Omental fat pad (tissue), 4 donors: ENCODE data around the gene KMT2E. TPM values are rescaled to one million over a fixed set of nuclear protein-coding genes. Genes with fewer than 3 reads are reported as not detected.

Source experiments
- ATAC-seq: fragments of 150-250 bp; one replicate; pipeline ENCODE4 v1.9.1; 2016; ENCODE audit warnings: mild to moderate bottlenecking, moderate library complexity; ENCODE audit not compliant: low FRiP score
- DNase-seq: peaks from one replicate; pipeline ENCODE4 v3.0.0-alpha.2; 2019; ENCODE audit warnings: low spot score
- CTCF ChIP-seq, 3 donors: fragments of 450-650 bp; IDR thresholded peaks; one replicate each; pipeline ENCODE4 v1.5.1; 2016 to 2017; ENCODE audit warnings: antibody characterized with exemption in 3 of 3, mild to moderate bottlenecking in 3 of 3, moderate library complexity in 2 of 3
- total RNA-seq, 4 donors: library from RNA; depleted of rRNA; stranded (reverse); fragments of >200 nt; gene quantifications; one replicate each; pipeline ENCODE4 v1.1.0, GENCODE V29; 2016

Gene KMT2E
- total RNA-seq, 4 donors from 2014 or later = 75.3 to 124 (median 101) TPM

DNA sequence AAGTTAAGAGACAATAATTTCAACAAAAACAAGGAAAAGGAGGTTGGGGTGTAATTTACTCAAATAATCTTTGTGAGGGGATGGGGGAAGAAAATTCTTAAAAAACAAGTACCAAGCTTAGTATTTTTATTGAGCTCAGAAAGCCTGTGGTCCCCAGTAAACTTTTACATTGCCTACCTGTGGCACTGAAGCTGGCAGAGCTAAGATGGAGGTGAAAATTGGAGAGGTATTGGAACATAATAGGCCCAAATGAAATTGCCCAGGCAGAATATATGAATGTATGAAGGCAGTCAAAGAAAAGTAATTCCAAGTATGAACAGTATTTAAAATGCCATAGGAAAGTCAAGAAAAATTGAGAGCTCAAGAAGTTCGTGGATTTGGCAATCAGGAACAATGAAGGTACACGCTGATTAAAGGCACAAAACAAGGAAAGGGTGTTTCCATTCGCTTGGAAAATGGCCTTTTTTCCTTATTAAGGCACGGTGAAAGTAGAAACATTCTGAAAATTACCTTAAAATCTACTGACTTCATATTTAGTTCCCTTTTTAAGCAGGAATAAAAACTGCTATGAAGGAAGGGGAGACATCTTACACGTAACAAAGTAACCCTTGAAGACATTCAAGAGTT lies 3.4 kb upstream of the KMT2E start:
- ATAC-seq = no peak
- TF ChIP-seq CTCF (IDR thresholded peaks at IDR 0.05) = no peak
- no peak for DNase-seq

DNA sequence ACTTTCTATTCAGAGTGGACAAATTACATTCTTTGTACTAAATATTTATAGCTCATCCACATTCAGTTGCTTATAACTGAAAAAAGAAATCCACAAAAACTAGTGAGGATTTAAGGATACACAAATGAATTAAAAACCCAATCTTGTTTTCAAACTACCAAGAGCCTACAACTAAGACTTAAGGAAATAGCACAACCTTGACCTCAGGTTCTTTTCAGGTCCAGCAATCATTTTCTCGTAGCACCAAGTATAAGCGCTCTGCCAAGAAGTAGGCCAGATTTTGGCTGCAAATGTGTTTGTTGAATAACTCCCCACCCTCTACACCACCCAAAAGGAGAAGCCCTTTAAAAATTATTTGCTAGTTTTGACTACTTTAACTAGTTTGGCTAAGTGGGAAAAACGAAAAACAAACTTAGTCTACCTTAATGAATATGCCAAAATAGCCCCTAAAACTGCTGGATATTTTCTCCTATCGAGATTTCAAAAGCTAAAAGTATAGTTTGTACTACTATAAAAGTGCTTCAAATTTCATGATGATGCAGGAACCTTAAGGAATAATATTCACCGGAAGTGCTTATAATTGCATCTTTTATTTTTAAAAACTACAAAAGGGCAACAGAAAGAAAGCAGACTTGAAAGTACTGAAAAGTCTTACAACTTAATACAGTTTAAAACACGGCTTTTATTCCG lies 2.7 kb upstream of the KMT2E start:
- no peak for TF ChIP-seq CTCF (IDR thresholded peaks at IDR 0.05)
- ATAC-seq (no peak), DNase-seq (no peak)

- DNase-seq = no peak
Observed at GRCh38 chr7:105011831-105012502, 2.0 kb upstream of the KMT2E start.

GRCh38 chr7:105012503-105013220 lies 1.3 kb upstream of the KMT2E start:
- ATAC-seq = peak; percentile 90
- DNase-seq = peak; percentile 99
- TF ChIP-seq CTCF (IDR thresholded peaks at IDR 0.05) = no peak

More at GRCh38 chr7:105011831-105012502, 2.0 kb upstream of the KMT2E start:
- no peak for TF ChIP-seq CTCF (IDR thresholded peaks at IDR 0.05)
- no peak for ATAC-seq

DNA sequence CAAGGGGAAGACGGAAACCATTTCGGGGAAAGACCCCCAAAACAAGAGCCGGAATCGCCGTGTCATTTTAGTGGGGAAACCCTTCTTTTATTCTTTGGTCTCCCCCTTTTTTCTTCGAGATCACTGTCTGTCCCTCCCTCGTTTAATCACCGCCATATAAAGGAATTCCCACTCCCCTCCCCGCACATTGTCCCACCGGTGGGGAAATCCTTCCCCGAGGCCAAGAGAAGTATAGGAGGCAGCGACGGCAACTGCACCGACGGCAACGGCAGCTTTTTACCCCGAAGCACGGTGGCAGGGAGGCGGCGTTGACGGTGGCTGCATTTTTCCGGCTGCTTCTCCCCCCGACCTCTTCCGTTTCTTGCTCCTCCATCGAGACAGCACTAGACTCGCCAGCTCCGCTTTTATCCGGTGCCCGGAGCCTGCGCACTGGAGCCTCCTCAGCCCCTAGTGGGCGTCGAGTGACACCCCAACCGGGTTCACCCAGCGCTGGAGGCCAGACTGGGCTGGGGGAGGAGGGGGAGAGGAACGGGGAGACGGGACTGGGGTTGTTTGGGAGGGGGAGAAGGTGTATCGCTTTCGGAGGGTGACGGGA lies 687 bp upstream of the KMT2E start:
- TF ChIP-seq CTCF (IDR thresholded peaks at IDR 0.05) = peak in 2 of 3 donors; percentile 60 to 63
- ATAC-seq = peak; percentile 80
- DNase-seq = peak; percentile 70

GRCh38 chr7:105014693-105015389 lies 836 bp downstream of the KMT2E start:
- DNase-seq = no peak
- no peak for ATAC-seq
- no peak for TF ChIP-seq CTCF (IDR thresholded peaks at IDR 0.05)
